WI38 (cell line): ENCODE measurements around the gene SLC48A1.

ENCODE experiments used
- H3K4me3 ChIP-seq: 2 replicates; pipeline ENCODE4 v1.5.1; 2011; ENCODE audit warnings: low read depth, mild to moderate bottlenecking, control low read depth, low read length
- TF ChIP-seq, protein P1 (sequence below): IDR thresholded peaks from 2 replicates; pipeline ENCODE4 v1.5.1; 2012; ENCODE audit warnings: low read depth, mild to moderate bottlenecking, control low read depth, low read length

Gene SLC48A1

GRCh38 chr12:47774663-47775062 is 1.6 kb downstream of the SLC48A1 start:
- TF ChIP-seq, protein P1, sequence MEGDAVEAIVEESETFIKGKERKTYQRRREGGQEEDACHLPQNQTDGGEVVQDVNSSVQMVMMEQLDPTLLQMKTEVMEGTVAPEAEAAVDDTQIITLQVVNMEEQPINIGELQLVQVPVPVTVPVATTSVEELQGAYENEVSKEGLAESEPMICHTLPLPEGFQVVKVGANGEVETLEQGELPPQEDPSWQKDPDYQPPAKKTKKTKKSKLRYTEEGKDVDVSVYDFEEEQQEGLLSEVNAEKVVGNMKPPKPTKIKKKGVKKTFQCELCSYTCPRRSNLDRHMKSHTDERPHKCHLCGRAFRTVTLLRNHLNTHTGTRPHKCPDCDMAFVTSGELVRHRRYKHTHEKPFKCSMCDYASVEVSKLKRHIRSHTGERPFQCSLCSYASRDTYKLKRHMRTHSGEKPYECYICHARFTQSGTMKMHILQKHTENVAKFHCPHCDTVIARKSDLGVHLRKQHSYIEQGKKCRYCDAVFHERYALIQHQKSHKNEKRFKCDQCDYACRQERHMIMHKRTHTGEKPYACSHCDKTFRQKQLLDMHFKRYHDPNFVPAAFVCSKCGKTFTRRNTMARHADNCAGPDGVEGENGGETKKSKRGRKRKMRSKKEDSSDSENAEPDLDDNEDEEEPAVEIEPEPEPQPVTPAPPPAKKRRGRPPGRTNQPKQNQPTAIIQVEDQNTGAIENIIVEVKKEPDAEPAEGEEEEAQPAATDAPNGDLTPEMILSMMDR, result no peak
- H3K4me3 ChIP-seq, result no peak overlapping the region

DNA sequence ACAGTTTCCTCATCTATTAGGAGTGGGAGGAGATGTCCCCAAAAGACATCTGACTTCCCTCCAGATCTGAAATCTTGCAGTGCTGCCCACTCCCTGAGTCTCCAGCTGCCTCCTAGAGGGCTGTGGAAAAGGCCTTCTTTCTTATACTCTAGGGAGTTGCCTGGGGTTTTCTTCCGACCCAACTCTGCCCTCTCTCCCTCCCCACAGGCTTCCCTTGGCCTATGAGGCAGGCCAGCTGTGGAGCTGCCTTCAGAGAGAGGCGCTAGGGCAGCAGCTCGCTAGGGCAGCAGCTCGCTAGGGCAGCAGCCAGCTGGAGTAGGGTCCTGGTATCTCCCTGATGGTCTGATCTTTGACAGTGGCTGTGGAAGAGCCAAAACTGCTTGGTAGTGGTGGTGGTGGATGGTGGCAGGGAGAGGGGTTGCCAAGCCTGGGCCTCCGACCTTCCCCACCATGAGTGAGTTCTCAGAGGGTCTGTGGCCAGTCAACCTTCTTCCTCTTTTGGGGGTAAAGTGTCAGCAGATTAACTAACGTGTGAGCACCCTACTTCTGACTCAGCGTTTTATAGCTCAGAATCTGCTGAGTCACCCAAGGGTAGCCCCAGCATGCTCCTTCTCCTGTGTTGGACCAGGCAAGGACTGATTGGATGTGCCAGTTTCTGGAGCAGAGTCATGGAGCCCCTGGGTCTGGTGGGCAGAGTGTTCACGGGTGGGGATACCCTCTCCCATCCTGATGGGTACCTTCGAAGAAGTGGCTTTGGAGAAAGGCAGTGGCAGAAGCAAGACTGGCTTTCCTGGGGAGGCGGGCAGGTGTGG is 2.3 kb downstream of the SLC48A1 start:
- no peak overlapping the region for H3K4me3 ChIP-seq
- TF ChIP-seq, protein P1, result no peak

DNA sequence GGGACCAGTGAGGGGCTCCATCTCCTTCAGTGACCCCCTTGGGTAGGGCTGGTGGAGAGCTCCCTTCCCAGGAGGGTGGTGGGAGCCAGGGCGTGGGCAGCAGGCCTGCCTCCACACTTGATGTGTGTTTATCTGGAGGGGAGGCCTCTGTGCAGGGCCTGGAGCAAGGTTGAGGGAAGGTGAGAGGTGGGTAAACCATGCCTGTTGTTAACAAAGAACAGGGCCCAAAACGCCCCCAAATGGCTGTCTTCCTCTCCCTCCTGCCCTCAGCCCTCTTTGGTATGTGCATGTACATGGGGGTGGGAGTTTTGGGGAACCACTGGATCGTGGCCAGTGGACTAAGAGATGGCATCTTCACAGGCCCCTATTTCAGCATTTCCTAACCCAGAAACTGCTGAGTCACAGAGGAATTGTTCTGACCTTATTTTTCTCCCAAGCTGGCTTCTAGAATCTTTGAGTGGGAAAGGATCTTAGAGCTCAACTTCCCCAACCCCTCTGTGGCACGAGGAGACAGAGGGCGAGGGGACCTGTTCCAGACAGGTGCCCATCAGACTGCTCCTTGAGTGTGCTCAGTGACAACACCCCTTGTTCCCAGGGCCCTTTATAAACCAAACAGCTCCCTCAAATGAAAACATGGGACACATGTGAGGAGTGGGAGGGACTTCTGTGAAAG is 3.6 kb downstream of the SLC48A1 start:
- TF ChIP-seq, protein P1, result no peak
- no peak overlapping the region for H3K4me3 ChIP-seq

GRCh38 chr12:47777151-47777550 is 4.1 kb downstream of the SLC48A1 start:
- TF ChIP-seq, protein P1, result no peak
- no peak overlapping the region for H3K4me3 ChIP-seq

- TF ChIP-seq, protein P1, result no peak
- no peak overlapping the region for H3K4me3 ChIP-seq
These were observed 4.9 kb downstream of the SLC48A1 start for GRCh38 chr12:47777741-47778558.

DNA sequence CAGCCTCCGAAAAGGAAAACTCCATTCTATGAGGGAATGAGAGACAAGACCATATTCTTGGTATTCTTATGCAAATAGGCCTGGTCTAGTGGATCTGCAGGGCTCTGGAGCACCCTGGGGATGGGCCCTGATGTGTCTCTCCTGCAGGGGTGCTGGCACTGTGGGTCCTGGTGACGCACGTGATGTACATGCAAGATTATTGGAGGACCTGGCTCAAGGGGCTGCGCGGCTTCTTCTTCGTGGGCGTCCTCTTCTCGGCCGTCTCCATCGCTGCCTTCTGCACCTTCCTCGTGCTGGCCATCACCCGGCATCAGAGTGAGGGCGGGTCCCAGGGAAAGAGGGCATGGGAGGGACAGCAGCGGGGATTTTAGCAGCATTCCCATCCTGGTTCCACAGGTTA is 5.8 kb downstream of the SLC48A1 start:
- no peak overlapping the region for H3K4me3 ChIP-seq
- TF ChIP-seq, protein P1, result no peak
